Measurements from ENCODE around the gene TBK1.
A peak's percentile ranks its signal among the peaks of the same experiment; 100 is the strongest.
"Not testable (repeated sequence)": the region's sequence is repeated elsewhere in the genome, so short reads cannot be mapped to it uniquely, and the experiment has no call there.

The TBK1 gene

GRCh38 chr12:64497903-64498302 is 46.0 kb downstream of the TBK1 start:
- no peak for DNase-seq

GRCh38 chr12:64500394-64500793 is 48.5 kb downstream of the TBK1 start:
- no peak for DNase-seq

GRCh38 chr12:64501486-64501885 is 49.6 kb downstream of the TBK1 start:
- DNase-seq = no peak

- DNase-seq = no peak
Measured at GRCh38 chr12:64506955-64507354, 55.0 kb downstream of the TBK1 start.

- no peak for DNase-seq
Measured at GRCh38 chr12:64510667-64511066, 58.7 kb downstream of the TBK1 start.

- DNase-seq = no peak
Measured at GRCh38 chr12:64518396-64518795, 66.5 kb downstream of the TBK1 start.

GRCh38 chr12:64521833-64522232 is 69.9 kb downstream of the TBK1 start:
- no peak for DNase-seq

GRCh38 chr12:64522316-64522715 is 70.4 kb downstream of the TBK1 start:
- DNase-seq = peak in 1 of 2 experiments; percentile 20

- no peak for DNase-seq
Measured at GRCh38 chr12:64522807-64523206, 70.9 kb downstream of the TBK1 start.

GRCh38 chr12:64523565-64524444 is 71.9 kb downstream of the TBK1 start:
- not testable (repeated sequence) for DNase-seq

- DNase-seq = no peak
Measured at GRCh38 chr12:64525461-64526160, 73.7 kb downstream of the TBK1 start.

GRCh38 chr12:64526859-64527258 is 74.9 kb downstream of the TBK1 start:
- no peak for DNase-seq

- DNase-seq = peak in 1 of 2 experiments; percentile 7
Measured at GRCh38 chr12:64528616-64529015, 76.7 kb downstream of the TBK1 start.

- DNase-seq = no peak
Measured at GRCh38 chr12:64530566-64530965, 78.6 kb downstream of the TBK1 start.

- DNase-seq = no peak
Measured at GRCh38 chr12:64531665-64532334, 79.9 kb downstream of the TBK1 start.

GRCh38 chr12:64532734-64533351 is 80.9 kb downstream of the TBK1 start:
- no peak for DNase-seq

GRCh38 chr12:64534672-64535199 is 82.8 kb downstream of the TBK1 start:
- no peak for DNase-seq

- DNase-seq = no peak
Measured at GRCh38 chr12:64538121-64538520, 86.2 kb downstream of the TBK1 start.

GRCh38 chr12:64542409-64543047 is 90.6 kb downstream of the TBK1 start:
- DNase-seq = not testable (repeated sequence)

- peak; percentile 11 to 84 for DNase-seq
Measured at GRCh38 chr12:64544371-64545080, 92.6 kb downstream of the TBK1 start.

- no peak for DNase-seq
Measured at GRCh38 chr12:64545081-64545382, 93.1 kb downstream of the TBK1 start.

- no peak for DNase-seq
Measured at GRCh38 chr12:64549108-64549507, 97.2 kb downstream of the TBK1 start.
